ENCODE measurements around the gene PTPN2.

DNA sequence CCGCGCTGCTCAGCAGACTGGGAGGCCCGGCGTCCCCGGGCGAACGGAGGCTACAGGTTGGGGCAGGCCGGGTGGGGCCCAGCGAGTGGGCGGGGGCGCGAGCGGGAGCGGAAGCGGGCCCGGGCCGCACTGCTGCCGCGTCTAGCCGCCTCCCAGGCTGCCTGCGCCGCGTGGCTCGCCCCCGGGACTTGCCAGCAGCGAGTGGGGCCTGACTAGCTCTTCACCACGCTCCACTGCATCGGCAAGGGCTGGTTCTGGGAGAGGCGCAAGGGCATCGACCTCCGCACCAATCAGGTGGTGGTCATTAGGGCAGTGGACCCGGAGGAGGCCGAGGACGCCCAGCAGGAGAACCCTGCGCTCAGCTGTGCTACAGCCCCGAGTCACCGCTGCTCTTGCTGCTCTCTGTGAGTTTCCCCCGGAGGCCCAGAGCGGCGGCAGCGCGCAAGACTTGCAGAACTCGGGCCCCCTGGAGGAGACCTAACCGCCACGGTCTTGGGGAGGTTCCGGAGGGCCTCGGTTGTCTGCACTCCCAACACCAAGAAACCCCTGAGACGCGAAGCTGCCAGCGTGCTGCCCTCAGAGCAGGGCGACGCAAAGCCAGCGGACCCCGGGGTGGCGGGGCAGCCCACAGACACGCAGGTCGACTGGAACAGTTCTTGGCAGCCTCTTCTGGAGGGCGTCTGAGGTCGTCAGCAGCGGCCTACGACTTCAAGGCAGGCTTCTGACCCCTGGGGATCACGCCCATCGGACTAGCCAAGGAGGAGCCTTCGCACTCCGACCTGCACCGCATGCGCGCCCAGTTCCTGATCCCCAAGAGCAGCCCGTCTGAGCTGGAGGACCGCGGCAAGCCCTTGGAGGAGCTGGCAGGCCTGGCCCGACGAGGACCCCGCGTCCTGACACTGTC lies 27.2 kb upstream of the PTPN2 start:
- TF ChIP-seq ZFP3 (CRISPR knock-in tag; IDR thresholded peaks at IDR 0.05) (no peak), ZNF70 (CRISPR knock-in tag; IDR thresholded peaks at IDR 0.05) (no peak), SNAI2 (CRISPR knock-in tag; IDR thresholded peaks at IDR 0.05) (no peak), OSR1 (CRISPR knock-in tag; IDR thresholded peaks at IDR 0.05) (no peak), BACH2 (CRISPR knock-in tag; IDR thresholded peaks at IDR 0.05; ENCODE audit: borderline replicate concordance) (no peak), ZC3H10 (CRISPR knock-in tag; IDR thresholded peaks at IDR 0.05) (no peak)
